ENCODE measurements around the gene CFAP77.

DNA sequence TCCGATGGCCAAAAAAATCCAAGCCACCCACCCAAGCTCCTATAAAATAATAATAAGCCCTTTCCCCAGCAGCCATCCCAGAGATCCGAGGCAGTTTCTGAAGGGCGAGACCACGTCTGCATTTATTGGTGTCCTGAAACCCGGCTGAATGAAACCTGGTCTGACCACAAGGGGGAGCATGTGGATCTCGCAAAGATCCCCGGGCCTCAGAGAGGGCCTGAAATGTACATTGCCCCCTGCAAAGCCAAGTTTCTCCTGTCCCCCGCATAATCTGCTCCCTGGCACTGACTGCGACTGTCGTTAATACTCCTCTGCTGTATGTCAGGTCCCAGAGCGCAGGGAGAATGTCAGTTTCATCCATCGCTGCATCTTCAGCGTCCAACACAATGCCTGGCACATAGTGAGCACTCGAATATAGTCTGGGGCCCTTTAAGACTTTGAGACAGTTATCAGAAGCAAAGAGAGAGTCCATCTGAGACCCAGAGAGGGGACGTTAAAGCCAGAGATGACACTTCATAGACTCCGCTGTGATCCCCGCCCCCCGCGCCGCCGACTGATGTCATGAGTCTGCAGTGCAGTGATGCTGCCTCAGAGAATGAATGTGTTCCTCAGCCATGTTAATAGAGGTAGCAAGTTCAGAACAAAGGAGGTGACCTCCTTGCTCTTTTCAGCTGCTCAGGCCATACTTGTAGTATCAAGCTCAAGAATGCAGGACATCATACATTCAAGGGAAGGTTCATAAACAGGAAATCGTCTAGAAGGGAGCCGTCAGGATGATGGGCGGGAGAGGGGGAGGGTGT, 97.9 kb downstream of the CFAP77 start:
- TF ChIP-seq, protein P1, sequence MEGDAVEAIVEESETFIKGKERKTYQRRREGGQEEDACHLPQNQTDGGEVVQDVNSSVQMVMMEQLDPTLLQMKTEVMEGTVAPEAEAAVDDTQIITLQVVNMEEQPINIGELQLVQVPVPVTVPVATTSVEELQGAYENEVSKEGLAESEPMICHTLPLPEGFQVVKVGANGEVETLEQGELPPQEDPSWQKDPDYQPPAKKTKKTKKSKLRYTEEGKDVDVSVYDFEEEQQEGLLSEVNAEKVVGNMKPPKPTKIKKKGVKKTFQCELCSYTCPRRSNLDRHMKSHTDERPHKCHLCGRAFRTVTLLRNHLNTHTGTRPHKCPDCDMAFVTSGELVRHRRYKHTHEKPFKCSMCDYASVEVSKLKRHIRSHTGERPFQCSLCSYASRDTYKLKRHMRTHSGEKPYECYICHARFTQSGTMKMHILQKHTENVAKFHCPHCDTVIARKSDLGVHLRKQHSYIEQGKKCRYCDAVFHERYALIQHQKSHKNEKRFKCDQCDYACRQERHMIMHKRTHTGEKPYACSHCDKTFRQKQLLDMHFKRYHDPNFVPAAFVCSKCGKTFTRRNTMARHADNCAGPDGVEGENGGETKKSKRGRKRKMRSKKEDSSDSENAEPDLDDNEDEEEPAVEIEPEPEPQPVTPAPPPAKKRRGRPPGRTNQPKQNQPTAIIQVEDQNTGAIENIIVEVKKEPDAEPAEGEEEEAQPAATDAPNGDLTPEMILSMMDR (IDR thresholded peaks at IDR 0.05), result no peak
- TF ChIP-seq POLR2A (IDR thresholded peaks at IDR 0.05), result no peak
